HUES64 (cell line): Measurements from ENCODE around the gene LMAN2.
"Not testable (repeated sequence)": the region's sequence is repeated elsewhere in the genome, so short reads cannot be mapped to it uniquely, and the experiment has no call there.

Source experiments
- H3K27ac ChIP-seq: 2 replicates; pipeline ENCODE4 v1.7.0; 2013; ENCODE audit warnings: low read depth, low read length, inconsistent platforms
- H3K27me3 ChIP-seq: 2 replicates; pipeline ENCODE4 v1.6.1; 2013; ENCODE audit warnings: mild to moderate bottlenecking, low read length; ENCODE audit not compliant: insufficient read depth
- H3K36me3 ChIP-seq: 2 replicates; pipeline ENCODE4 v1.6.1; 2013; ENCODE audit warnings: mild to moderate bottlenecking, low read length; ENCODE audit not compliant: insufficient read depth
- H3K4me1 ChIP-seq: 2 replicates; pipeline ENCODE4 v1.6.1; 2013; ENCODE audit warnings: mild to moderate bottlenecking, low read length, moderate library complexity; ENCODE audit not compliant: insufficient read depth
- H3K4me3 ChIP-seq: 2 replicates; pipeline ENCODE4 v1.5.1; 2013; ENCODE audit warnings: mild to moderate bottlenecking, low read length, moderate library complexity
- H3K9ac ChIP-seq: 2 replicates; pipeline ENCODE4 v1.6.1; 2013; ENCODE audit warnings: mild to moderate bottlenecking, low read depth, low read length
- H3K9me3 ChIP-seq: 2 replicates; pipeline ENCODE4 v1.6.1; 2013; ENCODE audit warnings: low read depth, low read length; ENCODE audit not compliant: insufficient read depth
- WGBS: fragments of 150-250, 120-280 bp; methylation state at CpG from one replicate; pipeline ENCODE4 v1.1.7; 2013; ENCODE audit warnings: missing lambda C conversion rate; 5-methylcytosine and 5-hydroxymethylcytosine counted together

Gene LMAN2

DNA sequence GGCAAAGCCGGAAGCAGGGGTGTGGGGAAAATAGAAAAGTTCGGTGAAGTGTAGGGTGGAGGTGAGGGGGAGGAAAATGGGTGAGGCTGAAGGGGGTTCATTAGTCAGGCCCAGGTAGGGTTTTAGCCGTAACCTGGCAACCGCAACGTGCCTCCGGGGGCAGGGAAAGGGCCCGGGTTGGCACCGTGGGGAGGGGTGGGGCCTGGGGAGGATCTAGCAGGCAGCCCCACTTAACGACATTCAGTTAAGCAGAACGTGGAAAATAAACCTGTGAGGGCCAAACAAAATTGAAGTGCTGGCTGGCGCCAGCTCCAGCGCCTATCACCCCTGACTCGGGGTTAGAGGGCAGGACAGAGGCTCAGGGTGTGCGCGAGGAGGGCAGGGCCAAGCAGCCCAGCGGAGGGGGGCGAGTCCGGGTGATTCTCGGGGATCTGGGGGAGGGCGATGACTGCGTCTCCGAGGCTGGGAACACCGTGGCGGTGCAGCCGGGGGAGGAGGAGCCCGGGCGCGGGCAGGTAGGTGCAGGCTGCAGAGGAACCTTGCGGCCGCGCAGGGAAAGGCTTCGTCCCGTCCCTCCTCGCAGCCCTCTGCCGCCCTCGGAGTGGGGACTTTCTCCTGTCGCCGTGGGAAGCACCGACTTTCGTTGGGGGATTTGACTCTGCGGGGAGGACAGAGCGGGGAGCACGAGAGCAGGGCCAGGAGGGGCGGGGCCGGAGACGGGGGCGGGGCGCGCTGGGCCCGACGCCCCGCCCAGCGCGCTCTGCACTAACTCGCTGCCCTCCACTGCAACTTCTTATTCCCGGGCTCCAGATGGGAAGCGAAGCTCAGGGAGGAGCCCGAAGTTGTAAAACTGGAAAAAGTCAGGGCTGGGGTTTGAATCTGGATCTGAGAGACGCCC lies 11.4 kb upstream of the LMAN2 start:
- Histone ChIP-seq H3K4me3 (peak overlapping the region; percentile 70), H3K4me1 (peaks cover 11% of the 10 kb centered on the region), H3K9ac (peak overlapping the region; percentile 60), H3K27ac (peak overlapping the region; percentile 31; the same call in 1 of the 2 replicates), H3K36me3 (no peaks in the 10 kb centered on the region), H3K27me3 (peaks cover 15% of the 10 kb centered on the region), H3K9me3 (no peaks in the 10 kb centered on the region)
- 6% methylated on average over 59 of the region's 59 CpGs for WGBS

DNA sequence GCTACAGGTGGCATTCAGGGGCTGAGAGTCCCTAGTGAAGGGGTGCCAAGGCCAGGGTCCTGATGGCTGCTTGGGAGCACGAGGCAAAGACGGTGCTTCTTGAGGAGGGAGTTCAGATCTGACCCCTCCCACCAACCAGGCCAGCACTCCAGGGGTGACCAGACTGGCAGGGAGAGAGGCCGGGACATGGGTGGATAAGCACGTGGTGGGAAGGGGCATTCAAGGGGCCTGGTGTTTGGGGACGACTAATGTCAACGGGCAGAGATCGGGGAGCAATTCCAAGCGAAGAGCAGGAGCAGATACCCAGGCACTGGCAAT lies 10.8 kb upstream of the LMAN2 start:
- H3K36me3 ChIP-seq = no peaks in the 10 kb centered on the region
- peaks cover 11% of the 10 kb centered on the region; the same call in 1 of the 2 replicates for H3K27me3 ChIP-seq
- WGBS = 65% methylated on average over 8 of the region's 8 CpGs
- no peak overlapping the region for H3K9ac ChIP-seq
- no peak overlapping the region for H3K27ac ChIP-seq
- H3K4me3 ChIP-seq = peak overlapping the region; percentile 70; the same call in 1 of the 2 replicates
- H3K9me3 ChIP-seq = no peaks in the 10 kb centered on the region
- H3K4me1 ChIP-seq = peaks cover 11% of the 10 kb centered on the region

DNA sequence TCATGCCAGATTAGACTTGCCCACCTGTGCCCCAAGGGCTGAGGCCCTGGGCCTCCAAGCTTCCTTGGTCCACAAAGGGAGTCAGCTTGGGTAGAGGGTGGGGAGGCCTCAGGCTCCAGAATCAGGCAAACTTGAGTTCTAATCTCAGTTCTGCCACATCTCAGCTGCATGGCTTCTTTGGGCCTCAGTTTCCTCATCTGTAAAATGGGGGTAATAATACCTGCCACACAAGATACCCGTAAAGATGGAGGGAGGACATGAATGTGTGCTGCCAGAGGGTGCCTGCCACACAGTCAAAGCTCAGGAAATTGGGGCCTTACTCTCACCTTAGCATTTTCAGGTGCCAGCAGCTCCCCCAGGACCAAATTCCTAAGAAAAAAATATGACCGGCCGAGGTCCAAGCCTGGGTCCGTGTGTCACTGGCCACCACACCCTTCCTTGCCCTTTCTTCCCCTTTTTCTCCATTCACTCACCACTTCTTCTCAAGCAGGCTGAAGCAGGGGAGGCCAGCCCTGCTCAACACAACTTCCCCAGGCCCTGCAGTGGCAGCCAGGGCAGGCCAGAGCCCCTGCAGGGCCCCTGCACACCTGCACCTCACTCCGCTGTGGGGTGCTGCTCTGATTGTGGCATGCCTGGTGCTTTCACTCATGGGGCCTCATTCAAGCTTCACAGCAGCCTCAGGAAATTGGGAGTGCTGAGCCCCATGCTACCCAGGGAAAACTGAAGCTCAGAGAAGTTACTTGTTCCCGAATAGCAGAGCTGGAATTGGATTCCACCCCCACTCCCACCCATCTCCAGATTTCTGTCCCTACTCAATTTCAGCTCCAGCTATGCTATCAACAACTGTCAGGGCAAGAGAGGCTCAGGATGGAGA lies 10.2 kb upstream of the LMAN2 start:
- Histone ChIP-seq H3K4me3 (no peak overlapping the region), H3K27ac (no peak overlapping the region), H3K9ac (no peak overlapping the region), H3K4me1 (peaks cover 11% of the 10 kb centered on the region), H3K27me3 (peaks cover 11% of the 10 kb centered on the region; the same call in 1 of the 2 replicates), H3K9me3 (no peaks in the 10 kb centered on the region), H3K36me3 (no peaks in the 10 kb centered on the region)
- WGBS = 92% methylated on average over 6 of the region's 6 CpGs

DNA sequence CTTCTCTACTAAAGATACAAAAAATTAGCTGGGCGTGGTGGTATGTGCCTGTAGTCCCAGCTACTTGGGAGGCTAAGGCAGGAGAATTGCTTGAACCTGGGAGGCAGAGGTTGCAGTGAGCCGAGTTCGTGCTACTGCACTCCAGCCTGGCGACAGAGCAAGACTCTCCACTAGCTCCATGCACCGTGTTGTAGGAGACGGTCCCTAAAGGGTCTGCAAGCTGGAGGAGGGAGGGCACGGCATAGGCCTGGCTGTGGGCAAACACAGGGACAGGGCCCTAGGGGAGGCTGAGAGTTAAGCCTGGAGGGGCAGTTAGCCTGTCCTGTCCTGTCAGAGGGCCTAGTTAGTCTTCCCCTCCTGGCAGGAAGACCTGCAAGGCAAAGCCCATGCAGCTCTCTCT lies 9.3 kb upstream of the LMAN2 start:
- not testable (repeated sequence) for H3K36me3 ChIP-seq, H3K4me1 ChIP-seq, H3K9me3 ChIP-seq, H3K4me3 ChIP-seq, H3K27ac ChIP-seq, H3K9ac ChIP-seq
- 91% methylated on average over 7 of the region's 7 CpGs for WGBS
- peaks cover 11% of the 10 kb centered on the region; the same call in 1 of the 2 replicates for H3K27me3 ChIP-seq

DNA sequence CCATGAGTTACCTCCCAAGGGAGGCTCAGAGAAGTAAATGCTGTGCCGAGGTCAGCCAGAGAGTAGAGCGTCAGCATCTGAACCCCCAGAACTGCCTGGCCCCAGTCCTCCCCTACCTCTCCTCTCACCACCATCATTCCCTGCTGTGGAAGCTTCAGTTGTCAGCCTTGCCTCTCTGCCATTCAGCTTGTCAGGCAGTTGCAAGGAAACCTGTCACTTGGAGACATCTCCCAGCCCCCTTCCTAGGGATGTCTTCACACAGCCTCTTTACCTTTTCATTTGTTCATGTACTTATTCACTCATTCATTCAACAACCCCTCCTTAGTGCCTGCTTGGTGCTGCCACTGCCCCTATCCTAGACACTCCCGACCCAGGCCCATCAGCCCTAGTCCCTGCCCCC lies 8.4 kb upstream of the LMAN2 start:
- 83% methylated on average over 3 of the region's 3 CpGs for WGBS
- Histone ChIP-seq H3K9ac (no peak overlapping the region), H3K9me3 (no peaks in the 10 kb centered on the region), H3K27me3 (peaks cover 11% of the 10 kb centered on the region; the same call in 1 of the 2 replicates), H3K36me3 (no peaks in the 10 kb centered on the region), H3K4me3 (no peak overlapping the region), H3K27ac (no peak overlapping the region), H3K4me1 (peaks cover 5% of the 10 kb centered on the region)

DNA sequence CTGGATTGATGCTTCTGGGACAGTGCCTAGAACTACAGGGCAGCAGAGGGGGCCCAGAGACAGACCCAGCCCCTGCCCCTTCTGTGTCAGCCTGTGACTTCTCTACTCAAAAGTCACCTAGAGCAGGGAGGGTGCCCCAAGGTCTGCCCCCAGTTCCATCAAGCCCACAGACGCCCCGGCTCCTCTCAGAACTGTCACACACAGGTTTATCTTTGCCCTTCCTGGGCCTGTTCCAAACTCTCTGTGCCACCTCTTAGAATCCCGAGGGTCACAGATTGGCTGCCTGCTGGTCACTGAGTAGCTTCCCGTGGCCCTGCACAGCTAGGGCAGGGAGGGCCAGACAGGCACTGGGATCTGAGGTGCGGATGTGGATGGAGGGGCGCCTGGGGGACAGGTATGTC lies 8.0 kb upstream of the LMAN2 start:
- Histone ChIP-seq H3K27ac (no peak overlapping the region), H3K9ac (no peak overlapping the region), H3K4me1 (peaks cover 5% of the 10 kb centered on the region), H3K9me3 (no peaks in the 10 kb centered on the region), H3K36me3 (no peaks in the 10 kb centered on the region), H3K27me3 (peaks cover 15% of the 10 kb centered on the region; the same call in 1 of the 2 replicates), H3K4me3 (no peak overlapping the region)
- WGBS = 86% methylated on average over 6 of the region's 6 CpGs

DNA sequence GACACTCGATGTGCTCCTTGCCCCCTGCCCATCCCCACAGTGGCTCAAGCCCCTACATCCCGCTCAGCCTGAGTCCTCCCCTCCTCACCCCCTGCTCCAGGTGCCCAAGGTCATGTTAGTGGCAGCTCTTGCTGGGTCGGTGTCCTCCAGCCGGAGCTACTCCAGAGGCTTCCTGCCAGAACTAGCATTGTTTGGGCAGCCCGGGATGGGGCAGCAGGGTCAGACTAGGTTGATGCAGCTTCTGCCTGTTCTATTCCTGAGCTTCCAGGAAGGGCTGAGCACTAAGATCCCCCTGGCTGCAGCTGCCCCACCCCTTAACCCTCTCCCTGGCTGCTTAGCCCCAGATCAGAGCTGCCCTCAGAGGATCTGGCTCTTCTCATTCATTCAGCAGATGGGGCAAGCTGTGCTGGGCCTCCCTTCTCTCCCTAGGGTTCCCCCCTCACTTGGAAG lies 6.9 kb upstream of the LMAN2 start:
- H3K4me1 ChIP-seq = peaks cover 5% of the 10 kb centered on the region
- no peaks in the 10 kb centered on the region for H3K9me3 ChIP-seq
- no peak overlapping the region for H3K4me3 ChIP-seq
- H3K27ac ChIP-seq = no peak overlapping the region
- no peak overlapping the region for H3K9ac ChIP-seq
- peaks cover 16% of the 10 kb centered on the region; the same call in 1 of the 2 replicates for H3K27me3 ChIP-seq
- no peaks in the 10 kb centered on the region for H3K36me3 ChIP-seq
- WGBS = 85% methylated on average over 5 of the region's 5 CpGs

DNA sequence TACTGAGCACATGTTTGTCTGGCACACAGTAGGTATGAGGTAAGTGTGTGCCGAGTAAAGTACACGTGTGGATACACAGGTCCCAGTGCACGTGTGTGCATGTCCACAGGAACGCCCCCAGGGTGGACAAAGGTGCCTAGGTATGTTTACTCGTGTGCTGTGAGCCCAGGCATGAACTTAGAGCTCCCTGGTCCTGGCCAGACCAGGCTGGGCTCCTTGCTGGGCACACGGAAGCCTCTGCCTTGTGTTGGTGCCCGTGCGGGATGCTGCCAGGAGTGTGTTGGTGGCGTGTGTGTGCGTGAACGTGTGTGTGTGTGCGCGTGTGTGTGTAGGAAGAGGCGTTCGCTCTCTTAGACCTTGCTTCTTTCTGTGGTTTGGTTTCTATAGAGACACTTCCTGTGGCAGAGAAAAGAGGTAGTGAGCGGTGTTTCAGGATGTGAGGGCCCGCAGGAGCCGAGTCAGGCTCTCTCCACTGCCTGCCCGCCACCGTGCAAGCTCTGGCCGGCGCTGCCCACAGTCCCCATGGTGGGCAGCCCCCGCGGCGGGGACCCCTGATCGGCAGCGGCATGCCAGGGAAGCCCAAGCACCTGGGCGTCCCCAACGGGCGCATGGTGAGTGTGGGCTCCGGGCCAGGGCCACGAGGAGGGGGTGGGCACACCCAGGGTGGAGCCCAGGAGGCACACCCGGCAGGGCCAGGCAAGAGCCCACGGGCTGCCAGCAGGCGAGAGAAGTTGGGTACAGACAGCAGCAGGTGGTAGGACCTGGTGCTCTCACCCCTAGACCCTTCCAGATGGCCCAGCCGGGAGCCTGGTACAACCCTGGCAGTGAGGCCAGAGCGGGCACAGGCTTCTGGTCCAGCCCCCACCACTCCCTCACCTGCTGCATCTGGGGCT lies 6.2 kb upstream of the LMAN2 start, which contains the start of gene RGS14:
Gene RGS14 (plus strand): TSS at position 466 of the 893 bp plus-strand sequence. CDS start 101 bp downstream, at position 567.
- Histone ChIP-seq H3K4me3 (no peak within 1 kb of the TSS), H3K9me3 (no peaks in the 10 kb centered on the region), H3K36me3 (no peaks in the 10 kb centered on the region), H3K9ac (no peak within 1 kb of the TSS), H3K27ac (no peak within 1 kb of the TSS), H3K4me1 (peaks cover 5% of the 10 kb centered on the region), H3K27me3 (peaks cover 16% of the 10 kb centered on the region; the same call in 1 of the 2 replicates)
- 87% methylated on average over 37 of the region's 37 CpGs for WGBS

DNA sequence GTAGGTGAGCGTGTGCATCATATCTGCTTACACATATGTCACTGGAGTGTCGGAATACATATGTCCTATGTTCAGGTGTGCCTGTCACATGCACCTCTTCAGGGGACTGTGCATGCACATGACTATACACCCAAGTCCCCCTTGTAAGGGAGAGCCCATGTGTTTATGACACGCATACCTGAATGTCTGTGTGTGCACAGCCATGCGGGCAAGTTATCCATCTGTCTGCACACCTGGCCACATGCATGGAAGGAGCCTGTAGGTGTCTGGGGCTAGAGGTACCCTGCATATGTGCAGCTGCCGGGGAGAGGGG lies 5.6 kb upstream of the LMAN2 start:
- H3K27ac ChIP-seq = no peak overlapping the region
- peaks cover 2% of the 10 kb centered on the region for H3K4me1 ChIP-seq
- 93% methylated on average over 5 of the region's 5 CpGs for WGBS
- no peaks in the 10 kb centered on the region for H3K36me3 ChIP-seq
- no peaks in the 10 kb centered on the region for H3K9me3 ChIP-seq
- H3K4me3 ChIP-seq = no peak overlapping the region
- H3K9ac ChIP-seq = no peak overlapping the region
- peaks cover 10% of the 10 kb centered on the region; the same call in 1 of the 2 replicates for H3K27me3 ChIP-seq

DNA sequence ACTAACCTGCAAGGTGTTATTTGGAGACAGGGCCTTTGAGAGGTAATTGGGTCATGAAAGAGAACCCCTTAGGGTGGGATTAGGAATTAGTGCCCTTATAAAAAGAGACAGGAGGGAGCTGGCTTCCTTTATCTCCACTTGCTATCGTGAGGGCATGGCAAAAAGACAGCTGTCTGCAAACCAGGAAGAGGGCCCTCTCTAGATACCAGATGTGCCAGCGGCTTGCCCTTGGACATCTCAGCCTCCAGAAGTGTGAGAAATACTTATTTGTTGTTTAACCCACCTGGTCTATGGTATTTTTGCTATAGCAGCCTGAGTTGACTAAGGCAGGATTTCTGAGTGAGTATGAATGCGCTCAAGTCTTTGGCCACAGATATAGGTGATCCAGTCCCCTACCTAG lies 5.3 kb upstream of the LMAN2 start:
- WGBS = 91% methylated on average over 3 of the region's 3 CpGs
- Histone ChIP-seq H3K4me1 (0 out of 2 replicates have a peak, but pooled peaks cover 2% of the 10 kb centered on the region), H3K36me3 (no peaks in the 10 kb centered on the region), H3K27ac (no peak overlapping the region), H3K27me3 (peaks cover 8% of the 10 kb centered on the region; the same call in 1 of the 2 replicates), H3K9ac (no peak overlapping the region), H3K9me3 (no peaks in the 10 kb centered on the region), H3K4me3 (no peak overlapping the region)
